ENCODE data around the gene PSMB8. TPM values are rescaled to one million over a fixed set of nuclear protein-coding genes. Genes with fewer than 3 reads are reported as not detected.

The PSMB8 gene
- total RNA-seq = 100 to 1,000 TPM in 1 of 9 donors, 10 to 100 TPM in 8; 49.2 to 114 (median 87.9) TPM
- 100 to 1,000 TPM in 2 of 3 donors, 10 to 100 TPM in 1; 63.0 to 195 (median 137) TPM for polyA plus RNA-seq
- long read RNA-seq, donor 1, transcript PSMB8-205 (2 exons, 835 nt) = minor isoform, 6 of 22 reads
- long read RNA-seq, donor 1, transcript PSMB8-202 (6 exons, 1,124 nt) = major isoform, 8 of 22 reads
- long read RNA-seq, donor 1, transcript PSMB8-201 (6 exons, 1,351 nt) = minor isoform, 7 of 22 reads
- long read RNA-seq, donor 1, partial matches to known transcripts = 0 of 22 reads
- long read RNA-seq, donor 1, other reads (novel, unspliced or antisense) = 0 of 22 reads
- long read RNA-seq, donor 2, transcript PSMB8-205 (2 exons, 835 nt) = minor isoform, 10 of 34 reads
- long read RNA-seq, donor 2, transcript PSMB8-202 (6 exons, 1,124 nt) = major isoform, 13 of 34 reads
- long read RNA-seq, donor 2, transcript PSMB8-201 (6 exons, 1,351 nt) = minor isoform, 6 of 34 reads
- long read RNA-seq, donor 2, partial matches to known transcripts = 5 of 34 reads
- long read RNA-seq, donor 2, other reads (novel, unspliced or antisense) = 0 of 34 reads
- long read RNA-seq, donor 3, transcript PSMB8-201 (6 exons, 1,351 nt) = minor isoform, 7 of 33 reads
- long read RNA-seq, donor 3, transcript PSMB8-205 (2 exons, 835 nt) = minor isoform, 11 of 33 reads
- long read RNA-seq, donor 3, transcript PSMB8-202 (6 exons, 1,124 nt) = major isoform, 14 of 33 reads
- long read RNA-seq, donor 3, partial matches to known transcripts = 0 of 33 reads
- long read RNA-seq, donor 3, other reads (novel, unspliced or antisense) = 0 of 33 reads
- long read RNA-seq, donor 4, transcript PSMB8-202 (6 exons, 1,124 nt) = major isoform, 69 of 134 reads
- long read RNA-seq, donor 4, transcript PSMB8-201 (6 exons, 1,351 nt) = minor isoform, 60 of 134 reads
- long read RNA-seq, donor 4, partial matches to known transcripts = 0 of 134 reads
- long read RNA-seq, donor 4, other reads (novel, unspliced or antisense) = 4 of 134 reads
- long read RNA-seq, donor 5, transcript PSMB8-202 (6 exons, 1,124 nt) = major isoform, 71 of 132 reads
- long read RNA-seq, donor 5, transcript PSMB8-201 (6 exons, 1,351 nt) = minor isoform, 52 of 132 reads
- long read RNA-seq, donor 5, partial matches to known transcripts = 2 of 132 reads
- long read RNA-seq, donor 5, other reads (novel, unspliced or antisense) = 4 of 132 reads
- long read RNA-seq, donor 6, transcript PSMB8-202 (6 exons, 1,124 nt) = major isoform, 28 of 49 reads
- long read RNA-seq, donor 6, transcript PSMB8-201 (6 exons, 1,351 nt) = minor isoform, 15 of 49 reads
- long read RNA-seq, donor 6, partial matches to known transcripts = 1 of 49 reads
- long read RNA-seq, donor 6, other reads (novel, unspliced or antisense) = 3 of 49 reads
- long read RNA-seq, donor 7, transcript PSMB8-205 (2 exons, 835 nt) = minor isoform, 5 of 17 reads
- long read RNA-seq, donor 7, transcript PSMB8-202 (6 exons, 1,124 nt) = major isoform, 10 of 17 reads
- long read RNA-seq, donor 7, partial matches to known transcripts = 0 of 17 reads
- long read RNA-seq, donor 7, other reads (novel, unspliced or antisense) = 0 of 17 reads
- long read RNA-seq, donor 8, transcript PSMB8-202 (6 exons, 1,124 nt) = major isoform, 22 of 32 reads
- long read RNA-seq, donor 8, transcript PSMB8-201 (6 exons, 1,351 nt) = minor isoform, 8 of 32 reads
- long read RNA-seq, donor 8, partial matches to known transcripts = 0 of 32 reads
- long read RNA-seq, donor 8, other reads (novel, unspliced or antisense) = 0 of 32 reads
- long read RNA-seq, donor 9, transcript PSMB8-202 (6 exons, 1,124 nt) = major isoform, 12 of 30 reads
- long read RNA-seq, donor 9, transcript PSMB8-205 (2 exons, 835 nt) = minor isoform, 8 of 30 reads
- long read RNA-seq, donor 9, transcript PSMB8-201 (6 exons, 1,351 nt) = minor isoform, 9 of 30 reads
- long read RNA-seq, donor 9, partial matches to known transcripts = 0 of 30 reads
- long read RNA-seq, donor 9, other reads (novel, unspliced or antisense) = 0 of 30 reads
- long read RNA-seq, donor 10, transcript PSMB8-202 (6 exons, 1,124 nt) = major isoform, 7 of 11 reads
- long read RNA-seq, donor 10, partial matches to known transcripts = 0 of 11 reads
- long read RNA-seq, donor 10, other reads (novel, unspliced or antisense) = 0 of 11 reads

DNA sequence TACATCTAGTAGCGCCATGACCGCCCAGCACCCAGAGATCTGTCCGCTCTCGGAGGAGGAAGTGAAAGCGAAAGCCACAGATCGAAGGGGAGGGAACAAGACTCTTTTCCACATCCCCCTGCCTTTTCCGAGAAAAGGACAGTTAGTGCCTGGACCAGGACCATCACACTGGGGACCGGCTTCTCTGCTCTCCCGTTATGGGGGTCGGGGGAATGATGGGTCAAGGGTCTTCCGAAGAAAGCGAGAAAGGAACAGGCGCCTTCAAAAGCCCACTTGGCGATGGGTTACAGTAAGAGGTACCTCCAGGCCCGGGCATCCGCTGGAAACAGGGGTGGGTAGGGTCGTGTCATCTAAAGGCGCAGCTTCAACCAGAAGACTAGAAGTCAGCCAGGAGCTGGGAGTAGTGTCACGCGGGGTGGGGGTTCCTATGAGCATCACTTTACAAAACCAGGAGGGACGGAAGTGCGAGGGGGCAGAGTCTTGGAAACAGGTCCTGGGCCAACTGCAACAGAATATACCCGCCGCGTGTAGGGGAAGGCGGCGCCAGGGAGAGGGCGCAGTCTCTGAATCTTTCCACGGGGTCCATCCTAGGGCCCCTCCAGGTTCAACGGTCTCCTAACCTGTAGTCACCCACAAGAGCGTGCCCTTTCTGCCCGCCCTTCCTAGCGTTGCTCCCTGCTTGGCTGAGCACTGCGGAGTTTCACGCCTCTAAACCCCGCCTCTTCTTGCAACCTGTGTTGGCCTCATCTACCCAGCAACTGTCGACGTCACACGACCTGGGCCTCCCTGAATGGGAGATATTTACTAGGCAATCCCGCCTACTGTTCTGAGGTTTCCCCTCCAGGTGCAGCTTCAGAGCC, at the start of gene PSMB8:
Gene PSMB8 (minus strand): TSS at position 69 of the 860 bp plus-strand sequence. CDS start 51 bp downstream, at position 18.
- H3K4me1 ChIP-seq (replicated peaks in 1 of 2) = peaks cover 7 to 25% of the 10 kb centered on the region in 2 donors
- H3K27ac ChIP-seq = peak within 1 kb of the TSS; percentile 79 to 98 (median 89)
- H3K36me3 ChIP-seq (replicated peaks in 1 of 2) = peaks cover 0 to 68% of the 10 kb centered on the region in 2 donors
- intact Hi-C loops (cut with DNase I) = no loop called here
- H3K27me3 ChIP-seq = no peaks in the 10 kb centered on the region
- H3K9me3 ChIP-seq (replicated peaks in 1 of 3) = no peaks in the 10 kb centered on the region
- 0 to 1% (median 0%) methylated on average over 29 to 40 of the region's 40 CpGs for WGBS, 4 donors
- peak; percentile 96 to 99 (median 98) for DNase-seq
- peak within 1 kb of the TSS; percentile 10 to 90 (median 80) for H3K4me3 ChIP-seq
- TF ChIP-seq POLR2A (IDR thresholded peaks at IDR 0.05) = peak; percentile 66 to 78
- TF ChIP-seq, protein P1, sequence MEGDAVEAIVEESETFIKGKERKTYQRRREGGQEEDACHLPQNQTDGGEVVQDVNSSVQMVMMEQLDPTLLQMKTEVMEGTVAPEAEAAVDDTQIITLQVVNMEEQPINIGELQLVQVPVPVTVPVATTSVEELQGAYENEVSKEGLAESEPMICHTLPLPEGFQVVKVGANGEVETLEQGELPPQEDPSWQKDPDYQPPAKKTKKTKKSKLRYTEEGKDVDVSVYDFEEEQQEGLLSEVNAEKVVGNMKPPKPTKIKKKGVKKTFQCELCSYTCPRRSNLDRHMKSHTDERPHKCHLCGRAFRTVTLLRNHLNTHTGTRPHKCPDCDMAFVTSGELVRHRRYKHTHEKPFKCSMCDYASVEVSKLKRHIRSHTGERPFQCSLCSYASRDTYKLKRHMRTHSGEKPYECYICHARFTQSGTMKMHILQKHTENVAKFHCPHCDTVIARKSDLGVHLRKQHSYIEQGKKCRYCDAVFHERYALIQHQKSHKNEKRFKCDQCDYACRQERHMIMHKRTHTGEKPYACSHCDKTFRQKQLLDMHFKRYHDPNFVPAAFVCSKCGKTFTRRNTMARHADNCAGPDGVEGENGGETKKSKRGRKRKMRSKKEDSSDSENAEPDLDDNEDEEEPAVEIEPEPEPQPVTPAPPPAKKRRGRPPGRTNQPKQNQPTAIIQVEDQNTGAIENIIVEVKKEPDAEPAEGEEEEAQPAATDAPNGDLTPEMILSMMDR (IDR thresholded peaks at IDR 0.05) = peak in 4 of 6 experiments; percentile 13 to 40 (median 34)

DNA sequence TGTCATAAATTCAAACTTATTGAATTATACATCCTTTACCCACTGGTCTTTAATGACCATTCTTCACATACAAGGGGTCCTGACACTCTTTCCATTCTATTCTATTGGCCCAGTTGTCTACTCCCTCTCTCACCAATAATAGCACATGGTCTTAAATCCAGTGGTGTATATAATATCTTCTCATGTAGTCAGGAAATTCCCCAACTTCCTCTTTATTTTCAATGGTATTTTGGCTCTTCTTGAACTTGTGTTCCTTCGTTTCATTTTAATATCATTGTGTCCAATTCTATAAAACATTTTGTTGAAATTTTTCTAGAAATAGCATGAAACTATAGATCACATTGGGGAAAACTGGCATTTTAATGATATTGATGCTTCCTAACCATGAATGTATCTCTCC, 47.0 kb upstream of the PSMB8 start:
- H3K4me3 ChIP-seq = no peak overlapping the region
- no peaks in the 10 kb centered on the region for H3K36me3 ChIP-seq (replicated peaks in 1 of 2)
- 34 to 47% (median 43%) methylated on average over 1 of the region's 1 CpG for WGBS, 4 donors
- H3K27ac ChIP-seq = no peak overlapping the region
- intact Hi-C loops (cut with DNase I) = loop anchor here in 1 of 2 donors (5.0 kb wide), 1 partner anchor 81 kb away; no protein-coding TSS in a partner anchor
- no peak for TF ChIP-seq POLR2A (IDR thresholded peaks at IDR 0.05)
- TF ChIP-seq, protein P1 (IDR thresholded peaks at IDR 0.05) = no peak
- no peaks in the 10 kb centered on the region for H3K27me3 ChIP-seq
- H3K4me1 ChIP-seq (replicated peaks in 1 of 2) = peaks cover 24 to 32% of the 10 kb centered on the region in 2 donors
- no peaks in the 10 kb centered on the region for H3K9me3 ChIP-seq (replicated peaks in 1 of 3)
- DNase-seq = no peak

All from adrenal gland (tissue), 19 donors.